Muscle of back (tissue), 11 donors: ENCODE data around the gene SERPINB1. TPM values are rescaled to one million over a fixed set of nuclear protein-coding genes. Genes with fewer than 3 reads are reported as not detected.

ENCODE experiments used
- DNase-seq, 3 donors: peaks; one replicate each; pipeline versions ENCODE4 v3.0.0 to v3.0.0-alpha.2; 2013
- polyA plus RNA-seq, 10 donors: library from polyadenylated mRNA; unstranded; fragments of 120-200 nt; gene quantifications; one replicate each; pipeline ENCODE4 v1.2.1, GENCODE V29; 2013; ENCODE audit not compliant: insufficient read length in 10 of 10

Gene SERPINB1
- polyA plus RNA-seq, 10 donors = 14.5 to 20.3 (median 16.0) TPM

- no peak for DNase-seq
Observed at GRCh38 chr6:2850538-2851113, 9.0 kb upstream of the SERPINB1 start.

- DNase-seq = no peak
Observed at GRCh38 chr6:2848851-2849250, 7.2 kb upstream of the SERPINB1 start.

- DNase-seq = no peak
Observed at GRCh38 chr6:2845880-2846208, 4.2 kb upstream of the SERPINB1 start.

GRCh38 chr6:2844008-2844407 is 2.3 kb upstream of the SERPINB1 start:
- DNase-seq = no peak

GRCh38 chr6:2843138-2843740 is 1.6 kb upstream of the SERPINB1 start:
- no peak for DNase-seq

- DNase-seq = no peak
Observed at GRCh38 chr6:2842139-2842552, 483 bp upstream of the SERPINB1 start.

GRCh38 chr6:2840749-2841061 is 958 bp downstream of the SERPINB1 start:
- no peak for DNase-seq

- DNase-seq = no peak
Observed at GRCh38 chr6:2839982-2840748, 1.5 kb downstream of the SERPINB1 start.

- DNase-seq = peak in 1 of 3 donors; percentile 75
Observed at GRCh38 chr6:2839195-2839981, 2.3 kb downstream of the SERPINB1 start.

GRCh38 chr6:2838251-2838650 is 3.4 kb downstream of the SERPINB1 start:
- DNase-seq = no peak

- DNase-seq = no peak
Observed at GRCh38 chr6:2834262-2834661, 7.4 kb downstream of the SERPINB1 start.

GRCh38 chr6:2831392-2831791 is 10.3 kb downstream of the SERPINB1 start:
- DNase-seq = no peak

- DNase-seq = no peak
Observed at GRCh38 chr6:2830183-2830582, 11.5 kb downstream of the SERPINB1 start.

GRCh38 chr6:2829253-2829652 is 12.4 kb downstream of the SERPINB1 start:
- DNase-seq = no peak

GRCh38 chr6:2828629-2829028 is 13.0 kb downstream of the SERPINB1 start:
- no peak for DNase-seq

- DNase-seq = peak in 1 of 3 donors; percentile 57
Observed at GRCh38 chr6:2827142-2827541, 14.5 kb downstream of the SERPINB1 start.

GRCh38 chr6:2826131-2826530 is 15.5 kb downstream of the SERPINB1 start:
- no peak for DNase-seq

- no peak for DNase-seq
Observed at GRCh38 chr6:2823104-2823850, 18.4 kb downstream of the SERPINB1 start.

- no peak for DNase-seq
Observed at GRCh38 chr6:2821554-2821953, 20.1 kb downstream of the SERPINB1 start.

- DNase-seq = no peak
Observed at GRCh38 chr6:2820415-2820814, 21.2 kb downstream of the SERPINB1 start.

GRCh38 chr6:2819978-2820377 is 21.7 kb downstream of the SERPINB1 start:
- DNase-seq = no peak

GRCh38 chr6:2819115-2819514 is 22.5 kb downstream of the SERPINB1 start:
- no peak for DNase-seq
